ENCODE results near the gene BSN.
A peak's percentile ranks its signal among the peaks of the same experiment; 100 is the strongest.

BSN gene, protein sequence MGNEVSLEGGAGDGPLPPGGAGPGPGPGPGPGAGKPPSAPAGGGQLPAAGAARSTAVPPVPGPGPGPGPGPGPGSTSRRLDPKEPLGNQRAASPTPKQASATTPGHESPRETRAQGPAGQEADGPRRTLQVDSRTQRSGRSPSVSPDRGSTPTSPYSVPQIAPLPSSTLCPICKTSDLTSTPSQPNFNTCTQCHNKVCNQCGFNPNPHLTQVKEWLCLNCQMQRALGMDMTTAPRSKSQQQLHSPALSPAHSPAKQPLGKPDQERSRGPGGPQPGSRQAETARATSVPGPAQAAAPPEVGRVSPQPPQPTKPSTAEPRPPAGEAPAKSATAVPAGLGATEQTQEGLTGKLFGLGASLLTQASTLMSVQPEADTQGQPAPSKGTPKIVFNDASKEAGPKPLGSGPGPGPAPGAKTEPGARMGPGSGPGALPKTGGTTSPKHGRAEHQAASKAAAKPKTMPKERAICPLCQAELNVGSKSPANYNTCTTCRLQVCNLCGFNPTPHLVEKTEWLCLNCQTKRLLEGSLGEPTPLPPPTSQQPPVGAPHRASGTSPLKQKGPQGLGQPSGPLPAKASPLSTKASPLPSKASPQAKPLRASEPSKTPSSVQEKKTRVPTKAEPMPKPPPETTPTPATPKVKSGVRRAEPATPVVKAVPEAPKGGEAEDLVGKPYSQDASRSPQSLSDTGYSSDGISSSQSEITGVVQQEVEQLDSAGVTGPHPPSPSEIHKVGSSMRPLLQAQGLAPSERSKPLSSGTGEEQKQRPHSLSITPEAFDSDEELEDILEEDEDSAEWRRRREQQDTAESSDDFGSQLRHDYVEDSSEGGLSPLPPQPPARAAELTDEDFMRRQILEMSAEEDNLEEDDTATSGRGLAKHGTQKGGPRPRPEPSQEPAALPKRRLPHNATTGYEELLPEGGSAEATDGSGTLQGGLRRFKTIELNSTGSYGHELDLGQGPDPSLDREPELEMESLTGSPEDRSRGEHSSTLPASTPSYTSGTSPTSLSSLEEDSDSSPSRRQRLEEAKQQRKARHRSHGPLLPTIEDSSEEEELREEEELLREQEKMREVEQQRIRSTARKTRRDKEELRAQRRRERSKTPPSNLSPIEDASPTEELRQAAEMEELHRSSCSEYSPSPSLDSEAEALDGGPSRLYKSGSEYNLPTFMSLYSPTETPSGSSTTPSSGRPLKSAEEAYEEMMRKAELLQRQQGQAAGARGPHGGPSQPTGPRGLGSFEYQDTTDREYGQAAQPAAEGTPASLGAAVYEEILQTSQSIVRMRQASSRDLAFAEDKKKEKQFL (N-terminal part only)

DNA sequence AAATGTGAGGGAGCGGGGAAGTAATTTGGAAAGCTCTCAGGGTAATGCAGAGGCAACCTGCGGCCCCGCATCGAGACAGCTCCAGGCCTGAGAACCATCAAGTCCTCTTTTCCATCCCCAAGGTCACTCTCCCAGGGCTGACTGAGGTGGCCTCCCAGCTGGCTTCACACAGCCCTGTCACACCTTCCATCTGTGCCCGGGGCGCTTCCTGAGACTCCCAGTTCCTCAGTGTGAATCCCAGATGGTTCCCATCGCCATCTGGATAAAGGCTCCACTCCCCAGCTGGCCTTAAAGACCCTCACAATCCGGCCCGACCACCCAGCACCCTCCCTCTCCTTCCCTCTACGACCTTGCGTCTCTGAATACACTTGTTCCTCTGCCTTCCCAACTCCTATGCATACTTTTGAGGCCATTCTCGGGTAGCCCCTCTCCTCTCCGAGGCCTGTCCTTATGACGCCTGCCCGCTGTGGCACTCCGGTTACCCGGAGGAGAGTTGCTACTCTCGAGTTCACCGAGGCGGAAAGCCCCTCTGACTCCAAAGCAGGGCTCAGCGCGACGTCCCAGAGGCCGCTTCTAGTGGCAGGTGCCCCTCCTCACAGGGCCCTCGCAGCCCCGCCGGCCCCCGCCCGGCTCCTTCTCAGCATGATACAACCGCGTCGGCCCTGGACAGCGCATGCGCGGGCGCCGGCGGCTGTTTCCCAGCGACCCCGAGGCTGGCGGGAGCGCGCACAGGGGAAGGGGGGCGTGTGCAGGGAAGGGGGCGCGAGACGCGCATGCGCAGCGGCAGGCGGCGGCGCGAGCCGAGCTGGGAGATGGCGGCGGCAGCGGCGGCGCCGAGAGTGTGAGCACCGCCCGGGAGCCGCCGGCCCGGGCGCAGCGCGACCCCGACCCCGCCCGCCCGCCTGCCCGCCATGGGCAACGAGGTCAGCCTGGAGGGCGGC lies at the start of gene BSN:
Gene BSN, plus strand, starts transcription at position 786 of the 941 bp plus-strand sequence. Its CDS starts 126 bp downstream, at position 912.
- CTCF ChIA-PET: interaction anchor here (1.0 to 9.2 kb wide), 6 partner anchors 10 to 118 kb away, joined by 3 to 87 read pairs (median 4); no protein-coding TSS in a partner anchor
- POLR2A ChIA-PET: interaction anchor here (0.9 kb wide), 1 partner anchor 14 kb away, joined by 3 read pairs; no protein-coding TSS in a partner anchor
- DNase-seq (ENCODE audit: low read depth, low spot score): peak; percentile 9
- TF ChIP-seq CTCF (IDR thresholded peaks at IDR 0.05; ENCODE audit: insufficient read depth, low read length, missing control alignments): no peak
- peak within 1 kb of the TSS; percentile 77 for H3K4me3 ChIP-seq (ENCODE audit: low read depth, low read length)

- TF ChIP-seq CTCF (IDR thresholded peaks at IDR 0.05; ENCODE audit: insufficient read depth, low read length, missing control alignments): no peak
- CTCF ChIA-PET: interaction anchor here (0.7 kb wide), 1 partner anchor 32 kb away, joined by 3 read pairs; no protein-coding TSS in a partner anchor
- POLR2A ChIA-PET: no interaction called here
- H3K4me3 ChIP-seq (ENCODE audit: low read depth, low read length): no peak overlapping the region
- DNase-seq (ENCODE audit: low read depth, low spot score): no peak
Measured at GRCh38 chr3:49506906-49507305, 47.4 kb upstream of the BSN start.

- ChIA-PET CTCF (interaction anchor here (1.2 kb wide), 1 partner anchor 31 kb away, joined by 5 read pairs; no protein-coding TSS in a partner anchor), POLR2A (interaction anchor here (0.6 kb wide), 1 partner anchor 237 kb away, joined by 3 read pairs; no protein-coding TSS in a partner anchor)
- no peak for DNase-seq (ENCODE audit: low read depth, low spot score)
- TF ChIP-seq CTCF (IDR thresholded peaks at IDR 0.05; ENCODE audit: insufficient read depth, low read length, missing control alignments): no peak
- H3K4me3 ChIP-seq (ENCODE audit: low read depth, low read length): no peak overlapping the region
Measured at GRCh38 chr3:49509028-49509561, 45.2 kb upstream of the BSN start.

- CTCF ChIA-PET: interaction anchor here (1.3 to 1.5 kb wide), 2 partner anchors 12 to 160 kb away, joined by 4 read pairs; no protein-coding TSS in a partner anchor
- no peak for TF ChIP-seq CTCF (IDR thresholded peaks at IDR 0.05; ENCODE audit: insufficient read depth, low read length, missing control alignments)
- no peak for DNase-seq (ENCODE audit: low read depth, low spot score)
- no peak overlapping the region for H3K4me3 ChIP-seq (ENCODE audit: low read depth, low read length)
- POLR2A ChIA-PET: no interaction called here
Measured at GRCh38 chr3:49511639-49512038, 42.6 kb upstream of the BSN start.

DNA sequence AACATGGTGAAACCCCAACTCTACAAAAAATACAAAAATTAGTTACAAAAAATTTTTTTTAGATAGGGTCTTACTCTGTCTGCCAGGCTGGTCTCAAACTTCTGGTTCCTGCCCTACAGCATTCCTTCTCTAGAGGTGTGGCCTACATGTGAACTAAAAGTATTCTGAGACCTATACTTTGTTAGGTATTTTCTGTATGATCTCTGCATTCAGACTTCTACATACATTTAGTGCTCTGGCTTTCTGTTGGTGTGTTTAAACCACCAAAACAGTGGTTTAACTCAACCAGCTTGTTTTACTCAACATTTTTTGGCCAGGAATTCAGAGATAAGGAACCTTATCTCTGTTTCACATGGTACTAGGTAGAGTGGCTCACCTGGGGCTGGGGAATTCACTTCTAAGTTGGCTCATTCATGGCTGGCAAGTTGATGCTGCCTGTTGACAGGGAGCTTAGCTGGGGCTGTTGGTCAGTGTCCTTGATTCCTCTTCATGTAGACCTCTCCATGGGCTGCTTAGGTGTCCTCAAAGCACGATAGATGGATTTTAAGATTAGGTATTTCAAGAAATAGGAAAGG lies 41.4 kb upstream of the BSN start:
- no peak overlapping the region for H3K4me3 ChIP-seq (ENCODE audit: low read depth, low read length)
- ChIA-PET CTCF (interaction anchor here (0.5 to 2.2 kb wide), 5 partner anchors 24 to 826 kb away, joined by 3 to 14 read pairs (median 4); no protein-coding TSS in a partner anchor), POLR2A (no interaction called here)
- no peak for TF ChIP-seq CTCF (IDR thresholded peaks at IDR 0.05; ENCODE audit: insufficient read depth, low read length, missing control alignments)
- DNase-seq (ENCODE audit: low read depth, low spot score): no peak

Measured in AG04449 (cell line).